ENCODE data around the gene PSG2.
"Not testable (repeated sequence)": the region's sequence is repeated elsewhere in the genome, so short reads cannot be mapped to it uniquely, and the experiment has no call there.

DNA sequence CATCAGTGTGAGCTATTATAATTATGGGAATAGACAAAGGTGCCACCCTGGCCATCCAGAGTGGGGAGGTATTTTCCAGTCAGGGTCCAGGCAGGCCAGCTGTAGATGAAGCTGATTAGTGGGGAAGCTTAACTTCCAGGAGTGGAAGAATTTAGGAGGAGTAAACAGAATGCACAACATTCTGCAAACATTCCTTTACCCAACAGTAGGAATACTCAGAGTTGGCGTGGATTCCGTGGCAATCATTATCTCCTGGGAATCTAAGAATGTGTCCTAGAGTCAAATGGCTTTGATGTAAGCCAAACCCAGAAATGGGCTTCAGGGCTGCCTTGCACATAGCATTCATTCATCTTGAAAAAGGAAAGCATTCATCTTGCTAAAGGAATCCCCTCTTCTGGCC, 23.0 kb downstream of the PSG2 start:
- TF ChIP-seq EZH2 (IDR thresholded peaks at IDR 0.05; ENCODE audit: insufficient read depth, poor library complexity, severe bottlenecking); EZH2phosphoT487 (IDR thresholded peaks at IDR 0.05; ENCODE audit: insufficient read depth, low read depth): not testable (repeated sequence)
